LNCaP clone FGC (cell line): ENCODE data around the gene SIN3A.

Experiments used
- DNase-seq: peaks from one replicate; pipeline ENCODE4 v3.0.0-alpha.2; 2011; ENCODE audit warnings: low read depth
- H3K4me3 ChIP-seq: 2 replicates; pipeline ENCODE4 v1.5.1; 2011; ENCODE audit warnings: mild to moderate bottlenecking, low read depth, low read length, control low read depth
- CTCF ChIP-seq: IDR thresholded peaks from 2 replicates; pipeline ENCODE4 v1.5.1; 2012; ENCODE audit warnings: mild to moderate bottlenecking; ENCODE audit not compliant: control insufficient read depth, insufficient read depth; ENCODE audit errors: extremely low read depth

Gene SIN3A

GRCh38 chr15:75356517-75356916 is 95.0 kb downstream of the SIN3A start:
- DNase-seq, result no peak
- TF ChIP-seq CTCF, result no peak
- H3K4me3 ChIP-seq, result no peak overlapping the region

- no peak for TF ChIP-seq CTCF
- DNase-seq, result no peak
- H3K4me3 ChIP-seq, result no peak overlapping the region
Measured at GRCh38 chr15:75356006-75356405, 95.5 kb downstream of the SIN3A start.

- no peak for TF ChIP-seq CTCF
- H3K4me3 ChIP-seq, result no peak overlapping the region
- no peak for DNase-seq
Measured at GRCh38 chr15:75355369-75355768, 96.1 kb downstream of the SIN3A start.

GRCh38 chr15:75354454-75354853 is 97.0 kb downstream of the SIN3A start:
- no peak overlapping the region for H3K4me3 ChIP-seq
- DNase-seq, result no peak
- no peak for TF ChIP-seq CTCF

- H3K4me3 ChIP-seq, result no peak overlapping the region
- TF ChIP-seq CTCF, result no peak
- DNase-seq, result no peak
Measured at GRCh38 chr15:75353604-75354003, 97.9 kb downstream of the SIN3A start.

GRCh38 chr15:75352186-75353080 is 99.1 kb downstream of the SIN3A start:
- TF ChIP-seq CTCF, result no peak
- no peak overlapping the region for H3K4me3 ChIP-seq
- DNase-seq, result no peak

- DNase-seq, result no peak
- no peak for TF ChIP-seq CTCF
- no peak overlapping the region for H3K4me3 ChIP-seq
Measured at GRCh38 chr15:75350601-75351361, 100.7 kb downstream of the SIN3A start.
